HG02623 (cell line): ENCODE results near the gene RPL19.

Source experiments
- ATAC-seq: cut with Tn5 transposase; IDR thresholded peaks from one replicate; pipeline ENCODE4 v1.9.1; 2021; ENCODE audit warnings: moderate library complexity; ENCODE audit not compliant: unreplicated experiment

The RPL19 gene

DNA sequence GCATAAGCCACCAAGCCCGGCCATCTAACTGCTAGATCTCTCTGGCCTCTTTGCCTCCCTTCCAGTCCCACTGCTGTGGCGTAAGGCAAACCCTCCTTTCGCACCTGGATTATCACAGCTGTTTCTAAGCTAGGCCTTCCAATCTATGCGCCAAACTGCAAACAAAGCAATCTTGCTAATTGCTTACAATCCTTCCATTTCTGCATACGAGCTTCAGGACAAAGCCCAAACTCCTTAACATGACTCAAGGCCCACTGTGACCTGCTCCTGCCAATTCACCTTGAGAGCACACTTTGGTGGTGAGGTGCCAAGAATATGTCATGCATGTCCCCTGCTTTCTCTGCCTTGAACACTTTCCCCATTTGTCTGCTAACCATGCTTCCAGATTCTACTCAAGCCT is 28.1 kb upstream of the RPL19 start:
- ATAC-seq: no peak

- ATAC-seq: no peak
Observed at GRCh38 chr17:39173080-39173479, 27.0 kb upstream of the RPL19 start.

DNA sequence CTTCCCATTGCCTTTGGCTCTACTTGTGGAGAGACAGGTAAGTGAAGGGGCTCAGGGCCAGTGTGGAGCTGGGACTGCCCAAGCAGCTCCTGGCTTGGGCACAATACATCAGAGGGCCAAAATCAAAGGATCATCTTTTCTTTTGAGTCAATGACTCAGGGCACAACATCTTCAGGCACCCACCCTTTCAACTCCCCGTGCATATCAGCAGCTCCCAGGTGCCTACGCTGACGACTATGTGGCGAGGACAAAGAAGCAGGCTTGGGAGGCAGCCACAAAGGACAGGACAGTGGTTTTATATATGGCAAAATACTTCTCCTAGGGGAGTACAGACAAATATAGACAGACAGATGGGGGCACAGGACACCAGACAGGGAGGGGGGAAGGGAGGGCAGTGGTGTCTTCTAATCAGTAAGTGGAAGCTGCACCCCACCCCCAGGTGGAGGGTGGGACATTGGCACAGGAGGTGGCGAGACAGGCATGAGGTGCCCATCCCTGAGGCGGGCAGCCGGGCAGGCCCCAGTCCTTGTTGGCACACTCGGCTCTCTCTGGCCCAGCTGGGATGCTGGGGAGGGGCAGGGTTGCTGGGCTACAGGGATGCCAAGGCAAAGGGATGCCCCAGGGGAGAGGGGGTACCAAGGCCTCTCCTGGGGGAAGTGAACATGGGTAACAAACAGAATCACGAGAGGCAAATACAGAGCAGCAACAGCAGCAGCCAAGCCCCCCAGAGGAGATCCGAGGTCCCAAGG is 26.4 kb upstream of the RPL19 start:
- ATAC-seq: no peak

DNA sequence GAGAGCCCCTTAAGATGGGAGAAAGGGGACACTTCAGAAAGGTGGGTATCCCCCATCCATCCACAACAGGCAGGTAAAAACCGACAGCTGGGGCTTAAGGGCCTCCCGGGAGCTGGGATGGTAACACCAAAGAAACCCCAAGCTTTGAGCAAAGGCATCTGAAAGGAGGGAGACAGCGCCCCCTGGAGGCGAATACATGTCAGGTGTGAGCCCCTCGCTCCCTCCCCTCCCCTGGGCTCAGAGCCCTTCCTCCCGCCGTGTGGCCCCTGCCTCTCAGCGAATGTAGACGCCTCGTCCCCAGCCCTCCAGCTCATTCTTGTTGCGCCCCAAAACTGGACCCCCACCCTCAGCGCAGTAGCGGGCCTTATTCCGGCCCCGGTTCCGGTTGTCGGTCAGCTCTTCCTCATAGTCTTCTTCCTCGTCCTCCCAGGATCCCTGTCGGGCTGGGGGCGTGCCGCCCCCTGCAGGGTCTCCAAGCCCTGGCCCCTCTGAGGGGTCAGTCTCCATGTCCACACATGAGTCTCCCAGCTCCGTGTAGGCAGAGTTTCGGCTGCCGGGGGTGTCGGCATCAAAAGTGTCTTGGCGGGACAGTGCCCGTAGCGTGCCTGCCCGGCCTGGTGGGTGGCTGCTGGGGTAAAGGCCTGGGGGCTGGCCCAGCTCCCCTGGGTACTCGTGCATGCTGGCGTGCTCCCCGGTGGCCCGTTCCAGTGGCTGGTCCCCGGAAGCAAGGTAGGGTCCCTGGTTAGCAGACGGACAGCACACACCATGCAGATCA is 25.0 kb upstream of the RPL19 start:
- ATAC-seq: no peak

DNA sequence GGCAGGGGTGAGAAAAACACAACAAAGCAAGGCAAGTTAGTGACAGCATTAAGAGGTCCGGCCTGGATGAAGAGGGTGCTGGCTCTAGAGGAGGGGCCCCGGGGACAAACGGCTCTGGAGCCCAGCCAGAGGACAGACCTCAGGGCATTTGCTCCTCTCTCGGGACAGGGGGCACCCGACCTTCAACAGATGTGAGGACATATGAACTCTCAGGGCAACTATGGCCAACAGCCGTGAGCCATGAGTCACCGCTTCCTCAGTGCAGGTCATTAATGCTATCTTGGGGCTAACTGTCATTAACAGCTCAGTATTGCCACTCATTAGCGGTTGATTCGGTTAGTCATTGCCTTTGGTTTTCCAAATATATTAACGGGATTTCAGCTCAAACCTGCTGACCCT is 24.4 kb upstream of the RPL19 start:
- no peak for ATAC-seq

GRCh38 chr17:39177256-39177655 is 22.8 kb upstream of the RPL19 start:
- ATAC-seq: no peak

- ATAC-seq: no peak
Observed at GRCh38 chr17:39178536-39178935, 21.5 kb upstream of the RPL19 start.

DNA sequence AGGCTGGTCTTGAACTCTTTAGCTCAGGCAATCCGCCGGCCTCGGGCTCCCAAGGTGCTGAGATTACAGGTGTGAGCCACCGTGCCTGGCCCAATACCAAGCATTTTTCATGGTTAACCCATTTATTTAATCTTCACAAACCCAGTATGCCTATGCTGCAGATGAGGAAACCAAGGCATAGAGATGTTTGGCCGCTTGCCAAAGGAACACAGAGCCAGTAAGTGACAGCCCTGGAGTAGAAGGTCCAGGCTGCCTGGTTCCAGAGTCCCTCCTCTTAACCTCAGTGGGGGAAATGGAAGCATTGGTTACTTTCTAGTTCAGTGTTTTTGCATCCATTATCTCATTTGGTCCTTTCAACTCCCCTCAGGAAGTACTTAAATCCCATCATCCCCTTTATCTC is 18.8 kb upstream of the RPL19 start:
- ATAC-seq: no peak

DNA sequence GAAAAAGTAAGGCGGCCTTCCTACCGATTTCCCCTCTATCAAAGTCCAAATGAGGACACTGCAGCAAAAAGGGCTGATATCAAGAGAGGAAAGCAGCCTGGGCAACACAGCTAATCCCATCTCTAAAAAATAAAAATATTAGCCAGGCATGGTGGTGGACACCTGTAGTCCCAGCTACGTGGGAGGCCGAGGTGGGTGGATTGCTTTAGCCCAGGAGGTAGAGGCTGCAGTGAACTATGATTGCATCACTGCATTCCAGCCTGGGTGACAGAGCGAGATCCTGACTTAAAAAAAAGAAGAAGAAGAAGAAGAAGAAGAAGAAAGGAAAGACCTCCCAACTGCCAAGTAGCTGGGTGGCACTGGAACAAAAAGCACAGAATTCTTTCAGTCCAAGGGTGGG is 17.0 kb upstream of the RPL19 start:
- no peak for ATAC-seq

DNA sequence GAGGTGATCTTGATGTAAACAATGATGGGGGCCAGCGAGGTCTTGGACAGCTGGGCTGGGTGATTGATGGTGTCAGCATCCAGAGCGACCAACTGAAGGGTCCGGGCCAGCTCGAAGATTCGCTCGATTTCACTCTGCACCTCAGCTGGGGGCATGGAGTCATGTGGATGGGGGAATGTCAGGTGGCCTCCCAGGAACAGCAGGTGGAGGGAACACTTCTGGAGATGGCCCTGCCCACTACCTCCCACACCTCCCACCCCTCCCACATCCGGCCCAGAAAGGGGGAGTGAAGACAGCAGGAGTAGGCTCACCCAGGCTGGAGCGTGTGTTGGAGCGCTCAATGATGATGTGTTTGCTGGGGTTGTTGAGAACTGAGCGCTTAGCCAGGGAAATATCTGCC is 16.4 kb upstream of the RPL19 start:
- no peak for ATAC-seq

- no peak for ATAC-seq
Observed at GRCh38 chr17:39186481-39187002, 13.5 kb upstream of the RPL19 start.

GRCh38 chr17:39187152-39187830 is 12.8 kb upstream of the RPL19 start:
- no peak for ATAC-seq

GRCh38 chr17:39191750-39192510 is 8.2 kb upstream of the RPL19 start:
- ATAC-seq: no peak

GRCh38 chr17:39192901-39193300 is 7.2 kb upstream of the RPL19 start:
- no peak for ATAC-seq

DNA sequence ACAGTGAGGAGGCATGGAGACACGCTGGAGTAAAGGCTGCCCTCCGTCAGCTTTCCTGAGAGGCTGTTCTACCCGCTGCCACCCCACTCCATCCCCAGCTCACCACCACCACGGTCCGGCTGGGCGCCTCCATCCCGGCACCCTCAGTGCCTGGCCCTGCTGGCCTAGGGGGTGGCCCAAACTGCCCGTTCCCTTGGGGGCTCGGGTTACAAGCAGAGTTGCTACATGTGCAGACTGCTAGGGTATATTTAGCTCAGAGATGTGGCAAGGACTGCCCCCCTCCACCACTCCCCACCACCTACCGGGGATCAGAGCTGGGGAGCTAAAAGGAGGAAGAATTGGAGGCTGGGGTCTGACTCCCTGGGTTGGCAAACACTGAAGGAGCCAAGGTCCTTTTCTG is 6.7 kb upstream of the RPL19 start:
- ATAC-seq: no peak

GRCh38 chr17:39194089-39194984 is 5.7 kb upstream of the RPL19 start:
- no peak for ATAC-seq

GRCh38 chr17:39194985-39195524 is 5.0 kb upstream of the RPL19 start:
- no peak for ATAC-seq

GRCh38 chr17:39195568-39196160 is 4.4 kb upstream of the RPL19 start:
- no peak for ATAC-seq

GRCh38 chr17:39196241-39196807 is 3.8 kb upstream of the RPL19 start:
- no peak for ATAC-seq
